Astrocyte of the hippocampus (primary cell): ENCODE measurements around the gene FSTL1.
A peak's percentile ranks its signal among the peaks of the same experiment; 100 is the strongest.

ENCODE experiments used
- DNase-seq: peaks from one replicate; pipeline ENCODE4 v3.0.0; 2011; ENCODE audit warnings: low read depth, low spot score

The FSTL1 gene

DNA sequence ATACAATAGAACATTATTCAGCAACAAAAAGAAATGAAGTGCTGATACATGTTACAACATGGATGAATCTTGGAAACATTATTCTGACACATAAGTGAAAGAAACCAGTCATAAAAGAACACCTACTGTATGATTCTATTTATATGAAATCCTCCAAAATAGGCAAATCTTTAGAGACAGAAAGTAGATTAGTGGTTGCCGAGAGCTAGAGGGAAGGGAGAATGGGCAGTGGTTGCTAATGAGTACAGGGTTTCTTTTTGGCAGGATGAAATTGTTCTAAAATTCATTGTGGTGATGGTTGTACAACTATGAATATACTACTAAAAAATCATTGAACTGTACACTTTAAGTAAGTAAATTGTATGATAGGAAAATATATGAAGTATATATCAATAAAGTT is 95.3 kb downstream of the FSTL1 start:
- DNase-seq: no peak

DNA sequence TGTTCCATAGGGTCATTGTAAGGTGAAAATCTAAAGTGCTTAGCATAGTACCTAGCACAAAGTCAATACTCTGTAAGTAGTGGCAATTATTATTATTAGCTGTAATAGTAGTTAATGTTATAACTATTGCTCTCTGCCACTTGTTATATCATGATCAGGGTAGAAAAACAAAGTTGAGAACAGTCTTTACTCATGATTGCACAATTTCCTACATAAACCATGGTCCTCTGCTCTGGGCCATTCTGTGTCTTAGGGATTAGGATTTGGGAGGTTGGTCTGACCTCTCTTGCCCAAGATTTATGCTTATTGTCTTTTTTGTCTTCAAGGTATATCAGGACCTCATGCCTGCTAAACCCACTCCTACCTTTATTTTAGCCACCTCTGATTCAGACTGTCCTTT is 97.3 kb downstream of the FSTL1 start:
- no peak for DNase-seq

DNA sequence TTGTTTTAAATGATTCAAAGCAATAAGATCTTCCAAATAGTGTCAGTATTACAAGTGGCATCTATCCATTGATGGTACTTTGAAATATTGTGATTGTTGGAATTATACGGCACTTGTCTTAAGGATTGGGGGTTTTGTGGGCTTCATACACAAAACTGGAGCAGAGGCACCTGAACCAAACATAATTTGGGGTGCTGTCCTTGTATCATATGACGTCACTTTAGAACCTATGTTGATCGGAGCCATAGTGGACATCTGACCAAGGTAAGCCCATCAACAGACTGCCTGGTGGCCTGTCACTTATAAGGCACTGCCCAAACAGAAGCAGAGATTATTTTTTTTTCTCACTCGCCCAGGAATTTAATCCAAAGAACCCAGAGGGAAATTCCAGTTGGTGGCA is 98.8 kb downstream of the FSTL1 start:
- no peak for DNase-seq

DNA sequence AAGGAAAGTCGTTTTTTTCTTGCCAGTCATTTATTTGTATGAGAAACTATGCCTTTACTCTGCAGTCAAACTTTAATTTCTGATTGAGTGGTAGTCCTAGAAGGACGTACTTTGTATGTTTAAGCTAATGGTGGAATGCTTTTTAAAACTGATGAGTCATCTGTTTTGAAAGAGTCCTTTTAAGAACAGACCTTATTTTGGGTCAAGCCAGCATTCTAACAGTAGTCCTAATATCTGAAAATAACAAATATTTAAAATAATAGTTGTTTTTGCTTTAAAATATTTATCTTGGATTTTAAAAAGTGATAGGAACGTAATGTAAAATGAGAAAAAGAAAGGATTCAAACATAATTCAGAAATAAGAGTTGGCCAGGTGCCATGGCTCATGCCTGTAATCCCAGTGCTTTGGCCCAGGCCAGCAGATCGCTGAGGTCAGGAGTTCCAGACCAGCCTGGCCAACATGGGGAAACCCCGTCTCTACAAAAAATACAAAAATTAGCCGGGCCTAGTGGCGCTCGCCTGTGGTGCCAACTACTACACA is 100.3 kb downstream of the FSTL1 start:
- peak; percentile 54 for DNase-seq

DNA sequence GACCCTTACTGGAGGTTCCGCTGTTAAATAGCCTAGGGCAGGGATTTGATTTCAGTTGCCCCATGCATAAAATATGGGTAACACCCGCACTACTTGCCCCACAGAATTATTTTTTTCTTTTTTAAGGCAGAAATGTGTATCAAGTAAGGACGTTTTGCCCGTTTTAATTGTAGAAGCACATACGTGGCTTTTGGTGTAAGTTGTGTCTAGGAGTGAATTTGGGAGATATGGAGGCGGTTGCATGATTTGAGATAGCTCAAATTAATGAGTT is 101.0 kb downstream of the FSTL1 start:
- no peak for DNase-seq

DNA sequence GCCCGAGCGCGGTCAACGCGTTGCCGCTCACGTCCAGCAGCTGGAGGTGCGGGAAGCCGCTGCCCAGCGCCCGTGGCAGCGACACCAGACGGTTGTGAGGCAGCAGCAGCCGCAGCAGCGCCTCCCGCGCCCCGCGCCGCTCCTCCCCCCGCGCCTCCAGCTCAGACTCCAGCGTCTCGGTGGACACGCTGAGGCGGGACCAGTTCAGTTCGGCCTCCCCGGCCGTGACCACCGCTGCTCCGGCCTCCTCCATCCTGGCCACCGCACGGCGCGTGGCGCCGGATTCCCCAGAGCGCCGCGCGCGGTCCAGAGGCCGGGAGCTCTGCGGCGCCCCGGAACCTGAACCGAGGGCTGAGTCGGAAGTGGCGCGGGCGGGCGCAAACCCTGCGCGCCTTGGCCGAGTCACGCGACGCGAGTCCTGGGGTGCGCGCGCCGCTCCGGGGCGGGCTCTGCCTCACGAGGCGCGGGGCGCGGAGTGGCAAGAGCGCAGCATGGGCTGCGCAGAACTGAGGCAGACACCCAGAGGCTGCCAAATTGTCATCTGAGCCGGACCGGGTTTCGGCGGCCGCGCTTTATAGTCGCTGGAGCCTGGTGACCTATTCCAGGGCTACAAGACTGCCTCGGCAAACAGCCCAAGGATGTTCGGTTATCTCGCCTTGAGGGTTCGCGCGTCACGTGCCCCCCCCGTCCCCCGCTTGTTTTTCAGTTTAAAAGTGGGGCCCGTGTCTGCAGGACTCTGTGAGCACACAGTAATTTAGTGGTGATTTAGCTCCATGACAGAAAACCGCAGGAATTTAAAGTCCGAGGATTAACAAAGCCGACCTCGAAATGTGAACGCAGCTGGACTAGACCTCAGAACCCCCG is 101.6 kb downstream of the FSTL1 start, which contains the start of gene LRRC58:
Gene LRRC58, minus strand, starts transcription at position 364 of the 864 bp plus-strand sequence. Its CDS starts 111 bp downstream, at position 253.
- DNase-seq: peak; percentile 97

DNA sequence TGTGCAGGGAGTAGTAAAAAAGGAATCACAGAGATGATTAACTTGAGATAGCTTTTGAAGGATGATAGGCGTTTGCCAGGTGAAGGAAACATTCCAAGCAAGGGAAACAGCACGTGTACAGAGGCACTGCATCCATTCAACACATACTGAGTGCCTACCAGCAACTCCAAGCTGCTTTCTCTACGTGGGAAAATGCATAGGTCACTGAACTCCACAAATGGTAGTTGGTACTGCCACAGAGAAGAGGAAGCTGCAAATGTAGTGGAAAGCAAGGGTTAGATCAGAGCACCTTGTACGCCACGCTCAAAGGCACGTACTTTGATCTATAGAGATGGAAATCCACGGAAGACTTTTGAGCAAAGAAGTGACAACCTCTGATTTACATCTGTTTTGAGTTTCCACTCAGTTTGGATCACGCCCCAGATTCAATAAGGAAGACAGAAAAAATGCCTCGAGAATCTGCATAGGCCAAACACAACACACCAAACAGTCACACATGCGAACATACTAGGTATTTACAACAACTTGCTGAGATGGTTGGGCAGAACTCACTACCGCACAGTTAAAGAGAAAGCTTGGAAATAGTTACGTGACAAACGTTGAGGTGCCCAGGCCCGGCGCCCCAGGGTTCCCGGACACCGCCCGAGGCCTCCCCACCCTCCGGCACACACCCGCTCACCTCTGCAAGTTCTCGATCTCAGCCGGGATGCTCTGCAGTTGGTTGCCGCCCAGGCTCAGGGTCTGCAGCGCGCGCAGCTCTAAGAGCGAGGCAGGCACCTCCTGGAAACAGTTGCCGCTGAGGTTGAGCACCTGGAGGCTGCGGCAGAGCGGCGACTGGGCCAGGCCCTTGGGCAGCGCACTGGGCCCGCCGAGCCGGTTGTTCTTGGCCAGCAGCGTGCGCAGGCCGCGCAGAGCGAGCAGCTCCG is 102.5 kb downstream of the FSTL1 start:
- DNase-seq: peak; percentile 16

DNA sequence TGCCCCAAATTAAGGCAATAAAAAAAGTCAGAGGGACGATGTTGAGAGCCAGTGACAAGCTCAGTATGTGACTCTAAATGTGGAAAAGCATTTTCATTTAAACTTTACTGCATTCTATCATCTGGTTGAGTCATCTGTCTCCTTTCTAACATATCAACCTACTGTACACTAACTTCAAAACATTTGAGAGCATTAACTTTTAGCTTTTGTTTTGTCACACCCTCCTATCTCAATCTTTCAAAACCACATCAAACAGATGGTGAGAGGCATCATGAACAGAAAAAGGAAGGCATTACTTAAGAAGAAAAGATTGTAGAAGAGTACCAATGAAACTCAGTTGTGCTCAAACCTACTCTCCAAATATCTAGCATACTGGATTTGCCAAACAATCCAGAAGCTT is 106.4 kb downstream of the FSTL1 start:
- DNase-seq: peak; percentile 36
